ENCODE data around the gene ZNF345.

ZNF345 gene

GRCh38 chr19:36918090-36918489, 67.4 kb downstream of the ZNF345 start:
- DNase-seq: no peak

All from NCI-H146 (cell line).